RWPE2 (cell line): ENCODE measurements around the gene ZMIZ1.
A peak's percentile ranks its signal among the peaks of the same experiment; 100 is the strongest.

ENCODE experiments used
- ATAC-seq: fragments of 200-7000 bp; cut with Tn5 transposase; 3 replicates; pipeline ENCODE4 v1.9.1; 2021; ENCODE audit warnings: low read depth
- DNase-seq: peaks from one replicate; pipeline ENCODE4 v3.0.0-alpha.2; 2020; ENCODE audit warnings: low spot score
- H3K27ac ChIP-seq: fragments of 450-650 bp; 2 replicates; pipeline ENCODE4 v1.5.1; 2017; ENCODE audit warnings: mild to moderate bottlenecking; ENCODE audit not compliant: poor library complexity, severe bottlenecking
- H3K27me3 ChIP-seq: fragments of 250-450 bp; sonication (Bioruptor Pico); 2 replicates; pipeline ENCODE4 v1.5.1; 2021; ENCODE audit warnings: mild to moderate bottlenecking, moderate library complexity; ENCODE audit not compliant: insufficient read depth, poor library complexity, severe bottlenecking
- H3K36me3 ChIP-seq: fragments of 250-450 bp; sonication (Bioruptor Pico); 2 replicates; pipeline ENCODE4 v1.5.1; 2020; ENCODE audit warnings: low read depth, mild to moderate bottlenecking, moderate library complexity
- H3K4me1 ChIP-seq: fragments of 250-450 bp; sonication (Bioruptor Pico); 2 replicates; pipeline ENCODE4 v1.5.1; 2021; ENCODE audit warnings: mild to moderate bottlenecking, moderate library complexity; ENCODE audit not compliant: insufficient read depth, poor library complexity, severe bottlenecking
- H3K4me3 ChIP-seq: fragments of 250-450 bp; sonication (Bioruptor Pico); 2 replicates; pipeline ENCODE4 v1.5.1; 2021; ENCODE audit warnings: mild to moderate bottlenecking, moderate library complexity; ENCODE audit not compliant: severe bottlenecking
- H3K9me3 ChIP-seq: fragments of 250-450 bp; sonication (Bioruptor Pico); 2 replicates; pipeline ENCODE4 v1.5.1; 2021; ENCODE audit warnings: mild to moderate bottlenecking, moderate library complexity; ENCODE audit not compliant: severe bottlenecking
- TF ChIP-seq, protein P1 (sequence below): fragments of 450-650 bp; IDR thresholded peaks from one replicate; pipeline ENCODE4 v1.5.1; 2017; ENCODE audit warnings: mild to moderate bottlenecking, moderate library complexity; ENCODE audit not compliant: poor library complexity, severe bottlenecking

The ZMIZ1 gene

DNA sequence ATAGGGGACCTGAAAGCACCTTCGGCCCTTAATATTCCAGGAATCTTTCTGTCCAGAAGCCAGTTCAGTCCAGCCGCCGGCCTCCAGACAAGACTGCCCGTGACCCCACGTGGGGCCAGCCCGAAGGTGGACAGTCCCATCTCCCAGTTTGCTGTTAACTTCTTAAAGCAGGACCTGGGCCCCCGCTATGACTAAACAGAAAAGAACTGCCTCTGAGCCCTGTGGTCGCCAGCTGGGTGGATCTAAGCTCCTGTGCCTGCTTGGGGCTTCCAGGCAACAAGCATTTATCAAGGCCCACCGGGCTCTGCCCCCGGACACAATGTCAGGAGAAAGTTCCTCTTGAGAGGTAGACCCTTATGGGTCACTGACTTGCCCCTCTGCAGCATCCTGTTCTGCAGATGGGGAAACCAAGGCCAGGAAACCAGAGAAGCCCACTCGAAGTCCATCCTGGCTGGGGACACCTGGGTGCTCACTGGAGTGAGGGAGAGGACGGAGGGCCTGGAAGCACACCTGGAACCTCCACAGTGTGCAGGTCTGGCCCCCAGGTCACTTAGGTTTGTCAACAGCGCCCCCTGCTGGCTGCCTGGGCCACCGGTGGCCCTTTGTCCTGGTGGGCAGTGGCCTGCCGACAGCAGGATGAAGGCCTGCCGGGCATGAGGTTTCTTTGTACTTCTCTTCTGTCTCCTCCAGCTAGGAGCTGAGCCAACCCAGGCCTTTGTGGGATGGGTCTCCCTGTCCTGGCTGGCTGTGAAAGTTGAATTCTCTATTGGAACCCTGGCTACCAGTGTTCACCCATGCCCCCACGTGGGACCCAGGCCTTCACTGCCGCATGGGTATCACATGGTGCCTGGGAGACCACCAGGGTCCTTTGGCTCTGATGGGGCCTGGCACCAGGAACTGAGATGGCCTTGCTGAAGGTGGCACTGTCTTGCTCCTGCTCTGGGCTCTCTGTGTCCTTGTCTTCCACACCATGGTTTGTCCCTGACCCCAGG lies 128.0 kb downstream of the ZMIZ1 start:
- Histone ChIP-seq H3K27ac (no peak overlapping the region), H3K9me3 (no peaks in the 10 kb centered on the region), H3K4me1 (peaks cover 10% of the 10 kb centered on the region), H3K27me3 (no peaks in the 10 kb centered on the region), H3K36me3 (peaks cover 19% of the 10 kb centered on the region), H3K4me3 (no peak overlapping the region)
- no peak for DNase-seq
- ATAC-seq = no peak
- TF ChIP-seq, protein P1, sequence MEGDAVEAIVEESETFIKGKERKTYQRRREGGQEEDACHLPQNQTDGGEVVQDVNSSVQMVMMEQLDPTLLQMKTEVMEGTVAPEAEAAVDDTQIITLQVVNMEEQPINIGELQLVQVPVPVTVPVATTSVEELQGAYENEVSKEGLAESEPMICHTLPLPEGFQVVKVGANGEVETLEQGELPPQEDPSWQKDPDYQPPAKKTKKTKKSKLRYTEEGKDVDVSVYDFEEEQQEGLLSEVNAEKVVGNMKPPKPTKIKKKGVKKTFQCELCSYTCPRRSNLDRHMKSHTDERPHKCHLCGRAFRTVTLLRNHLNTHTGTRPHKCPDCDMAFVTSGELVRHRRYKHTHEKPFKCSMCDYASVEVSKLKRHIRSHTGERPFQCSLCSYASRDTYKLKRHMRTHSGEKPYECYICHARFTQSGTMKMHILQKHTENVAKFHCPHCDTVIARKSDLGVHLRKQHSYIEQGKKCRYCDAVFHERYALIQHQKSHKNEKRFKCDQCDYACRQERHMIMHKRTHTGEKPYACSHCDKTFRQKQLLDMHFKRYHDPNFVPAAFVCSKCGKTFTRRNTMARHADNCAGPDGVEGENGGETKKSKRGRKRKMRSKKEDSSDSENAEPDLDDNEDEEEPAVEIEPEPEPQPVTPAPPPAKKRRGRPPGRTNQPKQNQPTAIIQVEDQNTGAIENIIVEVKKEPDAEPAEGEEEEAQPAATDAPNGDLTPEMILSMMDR = peak; percentile 75

DNA sequence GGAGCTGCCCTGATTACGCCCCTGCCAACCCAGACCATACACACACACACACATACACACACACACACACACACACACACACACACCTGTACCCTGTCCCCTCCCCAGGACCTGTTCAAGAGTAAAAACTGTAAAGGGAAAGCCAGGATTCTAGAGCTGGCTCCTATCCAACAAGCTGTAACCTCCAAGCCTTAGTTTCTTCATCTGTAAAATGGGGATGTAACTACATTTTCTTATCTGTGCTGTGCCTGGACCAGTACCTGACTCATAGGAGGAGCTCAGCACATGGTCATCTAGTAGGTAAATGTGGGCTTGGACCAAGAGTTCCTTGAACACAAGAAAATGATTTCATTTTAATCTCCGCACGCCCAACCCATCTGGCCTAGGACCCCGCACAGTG lies 128.8 kb downstream of the ZMIZ1 start:
- TF ChIP-seq, protein P1 = no peak
- peaks cover 4% of the 10 kb centered on the region for H3K4me1 ChIP-seq
- H3K27ac ChIP-seq = no peak overlapping the region
- no peak overlapping the region for H3K4me3 ChIP-seq
- peaks cover 19% of the 10 kb centered on the region for H3K36me3 ChIP-seq
- ATAC-seq (no peak), DNase-seq (no peak)
- no peaks in the 10 kb centered on the region for H3K27me3 ChIP-seq
- no peaks in the 10 kb centered on the region for H3K9me3 ChIP-seq

DNA sequence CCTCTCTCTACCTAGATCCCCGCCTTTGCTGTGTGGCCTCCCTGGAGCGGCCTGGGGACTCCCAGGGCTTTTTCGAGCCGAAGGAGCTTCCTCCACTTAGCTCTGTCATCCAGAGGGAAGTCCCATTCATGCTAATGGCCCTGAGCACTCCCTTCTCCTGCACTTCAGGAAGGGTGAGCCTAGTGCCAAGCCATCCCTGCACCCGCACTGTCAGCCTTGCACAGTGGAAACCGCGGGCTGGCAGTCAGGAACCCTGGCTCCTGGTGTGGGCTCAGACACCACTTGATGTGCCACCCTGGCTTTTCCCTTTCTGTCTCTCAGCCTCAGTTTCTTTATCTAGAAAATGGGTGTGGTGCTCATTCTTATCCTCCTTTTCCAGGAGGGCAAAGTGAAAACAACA lies 131.6 kb downstream of the ZMIZ1 start:
- DNase-seq (no peak), ATAC-seq (no peak)
- TF ChIP-seq, protein P1 = no peak
- Histone ChIP-seq H3K4me3 (no peak overlapping the region), H3K4me1 (peaks cover under 1% of the 10 kb centered on the region), H3K9me3 (no peaks in the 10 kb centered on the region), H3K36me3 (peaks cover 24% of the 10 kb centered on the region), H3K27me3 (no peaks in the 10 kb centered on the region), H3K27ac (no peak overlapping the region)

DNA sequence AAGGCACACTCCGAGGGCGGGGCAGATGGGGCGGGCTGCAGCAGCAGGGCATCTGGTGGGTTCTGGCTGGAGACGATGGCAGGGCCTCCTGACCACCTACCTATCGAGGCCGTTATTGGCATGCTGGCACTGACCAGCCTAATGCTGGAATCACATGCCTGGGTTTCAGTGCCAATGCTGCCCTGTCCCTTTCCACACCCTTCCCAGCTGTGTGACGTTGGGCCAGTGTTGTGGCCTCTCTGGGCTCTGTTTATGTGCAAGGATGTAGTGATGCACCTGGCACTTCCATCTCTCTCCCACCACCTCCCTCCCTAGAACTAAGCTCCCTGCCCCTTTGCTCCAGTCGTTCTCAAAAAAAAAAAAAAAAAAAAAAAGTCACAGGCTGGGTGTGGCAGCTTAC lies 132.9 kb downstream of the ZMIZ1 start:
- H3K27ac ChIP-seq = no peak overlapping the region
- ATAC-seq (no peak), DNase-seq (no peak)
- H3K9me3 ChIP-seq = no peaks in the 10 kb centered on the region
- no peaks in the 10 kb centered on the region for H3K4me1 ChIP-seq
- TF ChIP-seq, protein P1 = no peak
- no peak overlapping the region for H3K4me3 ChIP-seq
- H3K36me3 ChIP-seq = peaks cover 21% of the 10 kb centered on the region
- no peaks in the 10 kb centered on the region for H3K27me3 ChIP-seq
